ENCODE results near the gene PROZ. TPM values are rescaled to one million over a fixed set of nuclear protein-coding genes. Genes with fewer than 3 reads are reported as not detected.

Gene PROZ
- polyA plus RNA-seq, 1 donor (not counting 4 experiments of a cell fraction or from before 2014, with no cell fraction given), result not detected

GRCh38 chr13:113146750-113147149 lies 11.7 kb upstream of the PROZ start:
- no peak for DNase-seq (ENCODE audit: low read depth, low spot score)
- H3K36me3 ChIP-seq (ENCODE audit: control insufficient read depth in 2 of 2, extremely low read depth in 1 of 2, insufficient read depth in 2 of 2, low read length in 2 of 2), result no peaks in the 10 kb centered on the region
- H3K4me2 ChIP-seq (ENCODE audit: control insufficient read depth, extremely low read depth, insufficient read depth, low read depth, low read length), result no peak overlapping the region
- H4K20me1 ChIP-seq (ENCODE audit: control insufficient read depth, extremely low read depth, insufficient read depth, low read length), result no peaks in the 10 kb centered on the region
- no peaks in the 10 kb centered on the region for H3K79me2 ChIP-seq (ENCODE audit: control insufficient read depth, insufficient read depth, low read length)
- TF ChIP-seq EZH2 (IDR thresholded peaks at IDR 0.05; ENCODE audit: low read length) (no peak), CTCF (optimal IDR thresholded peaks at IDR 0.05 in 1 of 3, IDR thresholded peaks at IDR 0.05 in 1 of 3, conservative IDR thresholded peaks at IDR 0.05 in 1 of 3; ENCODE audit: extremely low read depth in 1 of 3, insufficient read depth in 2 of 3, low read length in 3 of 3) (no peak)
- FAIRE-seq, result no peak
- no peaks in the 10 kb centered on the region for H3K9me1 ChIP-seq (ENCODE audit: control insufficient read depth, extremely low read depth, insufficient read depth, low read length)
- no peak overlapping the region for H3K27ac ChIP-seq (ENCODE audit: control insufficient read depth, insufficient read depth, low read length)
- H3K4me1 ChIP-seq (ENCODE audit: control insufficient read depth, extremely low read depth, insufficient read depth, low read length), result no peaks in the 10 kb centered on the region
- peaks cover 6% of the 10 kb centered on the region for H3K27me3 ChIP-seq (ENCODE audit: control insufficient read depth, extremely low read depth, insufficient read depth, low read length)
- dilution Hi-C loops (cut with MboI; ENCODE audit: extremely low pct_ligation_motif_present, low sequenced_read_pairs), result no loop called here
- no peak overlapping the region for H3K4me3 ChIP-seq (ENCODE audit: control insufficient read depth in 2 of 3, extremely low read depth in 1 of 3, insufficient read depth in 2 of 3, low read depth in 1 of 3, low read length in 3 of 3)
- H3K9me3 ChIP-seq (ENCODE audit: control insufficient read depth, low read depth, low read length), result no peaks in the 10 kb centered on the region
- H2AFZ ChIP-seq (ENCODE audit: control insufficient read depth, low read length), result no peak overlapping the region
- no peak overlapping the region for H3K9ac ChIP-seq (ENCODE audit: control insufficient read depth, extremely low read depth, insufficient read depth, low read length)

GRCh38 chr13:113147206-113147605 lies 11.2 kb upstream of the PROZ start:
- Histone ChIP-seq H3K9ac (ENCODE audit: control insufficient read depth, extremely low read depth, insufficient read depth, low read length) (no peak overlapping the region), H3K4me1 (ENCODE audit: control insufficient read depth, extremely low read depth, insufficient read depth, low read length) (no peaks in the 10 kb centered on the region), H4K20me1 (ENCODE audit: control insufficient read depth, extremely low read depth, insufficient read depth, low read length) (no peaks in the 10 kb centered on the region), H3K4me3 (ENCODE audit: control insufficient read depth in 2 of 3, extremely low read depth in 1 of 3, insufficient read depth in 2 of 3, low read depth in 1 of 3, low read length in 3 of 3) (no peak overlapping the region), H3K9me1 (ENCODE audit: control insufficient read depth, extremely low read depth, insufficient read depth, low read length) (no peaks in the 10 kb centered on the region), H3K9me3 (ENCODE audit: control insufficient read depth, low read depth, low read length) (no peaks in the 10 kb centered on the region), H3K27me3 (ENCODE audit: control insufficient read depth, extremely low read depth, insufficient read depth, low read length) (peaks cover 11% of the 10 kb centered on the region), H3K79me2 (ENCODE audit: control insufficient read depth, insufficient read depth, low read length) (no peaks in the 10 kb centered on the region), H2AFZ (ENCODE audit: control insufficient read depth, low read length) (no peak overlapping the region), H3K4me2 (ENCODE audit: control insufficient read depth, extremely low read depth, insufficient read depth, low read depth, low read length) (no peak overlapping the region), H3K36me3 (ENCODE audit: control insufficient read depth in 2 of 2, extremely low read depth in 1 of 2, insufficient read depth in 2 of 2, low read length in 2 of 2) (no peaks in the 10 kb centered on the region), H3K27ac (ENCODE audit: control insufficient read depth, insufficient read depth, low read length) (no peak overlapping the region)
- DNase-seq (ENCODE audit: low read depth, low spot score) (no peak), FAIRE-seq (no peak)
- TF ChIP-seq CTCF (optimal IDR thresholded peaks at IDR 0.05 in 1 of 3, IDR thresholded peaks at IDR 0.05 in 1 of 3, conservative IDR thresholded peaks at IDR 0.05 in 1 of 3; ENCODE audit: extremely low read depth in 1 of 3, insufficient read depth in 2 of 3, low read length in 3 of 3), result no peak
- TF ChIP-seq EZH2 (IDR thresholded peaks at IDR 0.05; ENCODE audit: low read length), result no peak
- dilution Hi-C loops (cut with MboI; ENCODE audit: extremely low pct_ligation_motif_present, low sequenced_read_pairs), result no loop called here
